Measurements from ENCODE around the gene RNF2.
"Not testable (repeated sequence)": the region's sequence is repeated elsewhere in the genome, so short reads cannot be mapped to it uniquely, and the experiment has no call there.

RNF2 gene

GRCh38 chr1:185050823-185051451, 5.6 kb downstream of the RNF2 start:
- no peak for DNase-seq

DNA sequence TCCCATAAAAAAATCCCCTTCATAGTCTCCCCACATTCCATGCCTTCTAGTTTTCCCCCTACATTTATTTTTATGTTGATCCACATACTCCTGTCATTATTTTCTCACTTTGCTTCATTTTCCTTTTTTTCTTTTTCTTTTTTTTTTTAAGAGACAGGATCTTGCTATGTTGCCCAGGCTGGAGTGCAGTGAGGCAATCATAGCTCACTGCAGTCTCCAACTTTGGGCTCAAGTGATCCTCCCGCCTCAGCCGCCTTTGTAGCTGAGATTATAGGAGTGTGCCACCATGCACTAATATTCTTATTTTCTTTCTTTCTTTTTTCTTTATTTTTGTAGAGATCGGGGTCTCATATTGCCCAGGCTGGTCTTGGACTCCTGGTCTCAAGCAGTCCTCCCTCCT, 7.8 kb downstream of the RNF2 start:
- DNase-seq, result no peak

DNA sequence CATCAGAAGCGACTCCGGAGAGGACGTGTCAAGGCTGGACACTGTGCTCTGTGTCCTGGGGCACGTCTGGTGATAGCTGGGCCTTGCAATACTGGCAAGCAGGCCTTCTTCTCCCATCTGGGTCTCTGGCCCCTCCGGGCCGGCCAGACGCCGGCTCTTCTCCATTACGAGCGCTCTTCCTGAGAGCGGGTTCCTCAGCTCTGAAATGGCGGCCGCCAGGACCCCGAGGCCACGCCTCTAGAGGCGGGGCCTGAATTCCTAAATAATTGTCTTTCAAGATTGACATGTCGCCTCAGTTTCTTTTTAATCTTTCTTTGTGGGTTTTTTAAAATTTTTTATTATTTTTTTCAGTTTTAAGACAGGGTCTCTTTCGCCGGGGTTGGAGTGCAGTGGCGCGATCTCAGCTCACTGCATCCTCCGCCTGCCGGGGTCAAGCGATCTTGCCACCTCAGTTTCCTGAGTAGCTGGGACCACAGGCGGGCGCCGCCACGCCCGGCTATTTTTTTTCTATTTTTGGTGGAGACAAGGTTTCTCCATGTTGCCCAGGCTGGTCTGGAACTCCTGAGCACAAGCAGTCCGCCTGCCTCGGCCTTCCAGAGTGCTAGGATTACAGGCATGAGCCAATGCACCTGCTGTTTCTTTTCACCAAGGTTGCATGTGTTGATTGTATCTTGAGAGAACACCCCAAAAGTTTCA, 9.2 kb downstream of the RNF2 start:
- DNase-seq, result no peak

DNA sequence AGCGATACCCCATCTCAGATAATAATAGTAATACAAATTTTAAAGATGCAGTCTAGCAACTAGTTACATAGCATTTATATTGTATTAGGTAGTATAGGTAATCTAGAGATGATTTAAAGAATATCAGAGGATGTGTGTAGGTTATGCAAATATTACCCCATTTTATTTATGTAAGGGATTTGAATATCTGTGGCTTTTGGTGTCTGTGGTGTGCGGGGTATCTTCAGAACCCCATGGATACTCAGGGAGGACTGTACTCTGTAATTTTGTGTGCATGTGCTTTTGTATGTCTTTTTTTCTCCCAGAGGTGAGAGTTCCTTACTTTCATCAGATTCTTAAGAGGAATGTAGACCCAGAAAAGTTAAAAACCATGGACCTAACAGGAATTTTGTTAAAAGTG, 12.8 kb downstream of the RNF2 start:
- DNase-seq, result no peak

DNA sequence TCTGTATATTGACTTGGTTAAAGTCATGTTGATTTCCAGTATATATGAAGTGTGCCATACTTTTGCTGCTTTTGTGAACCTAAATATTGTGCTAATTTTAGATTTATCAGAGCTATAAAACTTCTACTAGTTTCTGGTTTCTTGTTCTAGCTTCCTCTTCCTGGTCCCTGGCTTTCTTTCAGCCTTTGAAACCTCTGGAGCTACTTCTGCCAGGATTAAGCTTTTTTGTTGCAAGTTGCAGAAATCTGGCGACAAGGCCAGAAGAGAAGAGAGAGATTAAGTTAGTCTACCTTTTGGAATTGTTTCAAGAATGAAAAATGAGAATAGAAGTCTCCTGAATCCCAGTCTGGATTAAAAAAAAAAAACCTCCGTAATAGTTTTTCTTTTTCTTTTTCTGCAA, 13.5 kb downstream of the RNF2 start:
- DNase-seq, result no peak

DNA sequence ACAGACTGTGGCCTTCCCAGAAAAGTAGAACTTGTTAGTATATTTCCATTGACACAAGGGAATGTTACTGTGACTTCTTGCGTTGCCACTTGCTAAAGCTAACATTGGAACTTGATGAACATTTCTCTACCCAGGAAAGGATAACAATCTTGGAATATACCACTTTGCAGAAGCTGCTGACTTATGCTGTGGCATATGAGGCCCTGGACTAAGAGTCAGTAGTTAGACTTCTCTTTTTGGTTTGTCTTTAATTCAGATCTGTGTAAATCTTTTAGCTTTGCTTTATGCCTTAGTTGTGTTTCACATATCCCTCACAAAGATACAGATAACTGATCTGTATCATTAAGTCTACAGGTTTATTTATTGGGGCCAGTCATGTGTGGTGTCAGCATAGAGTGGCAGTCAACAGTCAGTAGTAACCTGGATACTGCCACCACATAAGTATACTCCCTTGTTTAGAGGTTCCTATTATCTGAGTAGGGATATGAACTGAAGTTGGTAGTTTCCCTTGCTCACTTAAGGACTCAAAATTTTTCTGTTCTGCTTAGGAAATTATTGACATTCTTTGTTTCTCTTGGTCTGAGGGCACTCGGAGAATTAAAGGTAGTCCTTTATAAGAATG, 14.7 kb downstream of the RNF2 start:
- DNase-seq, result no peak

- no peak for DNase-seq
Measured at GRCh38 chr1:185062710-185063370, 17.5 kb downstream of the RNF2 start.

GRCh38 chr1:185063719-185064118, 18.4 kb downstream of the RNF2 start:
- DNase-seq, result no peak

GRCh38 chr1:185065006-185065405, 19.6 kb downstream of the RNF2 start:
- not testable (repeated sequence) for DNase-seq

GRCh38 chr1:185066181-185066580, 20.8 kb downstream of the RNF2 start:
- no peak for DNase-seq

DNA sequence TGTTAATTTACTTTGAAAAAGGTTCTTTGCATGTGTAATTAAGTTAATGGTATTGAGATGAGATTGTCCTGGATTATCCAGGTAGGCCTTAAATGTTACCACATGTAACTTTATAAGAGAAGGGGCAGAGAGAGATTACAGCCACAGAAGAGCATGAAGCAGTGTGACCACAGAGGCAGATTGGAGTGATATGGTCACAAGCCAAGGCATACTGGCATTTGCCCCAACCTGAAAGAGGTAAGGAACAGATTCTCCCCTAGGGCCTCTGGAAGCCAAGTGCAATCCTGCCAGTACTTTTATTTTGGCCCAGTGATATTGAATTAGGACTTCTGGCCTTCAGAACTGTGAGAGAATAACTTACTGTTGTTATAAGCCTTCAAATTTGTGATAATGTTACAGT, 23.0 kb downstream of the RNF2 start:
- DNase-seq, result no peak

GRCh38 chr1:185069202-185069772, 23.9 kb downstream of the RNF2 start:
- DNase-seq, result no peak

- DNase-seq, result no peak
Measured at GRCh38 chr1:185070051-185070450, 24.7 kb downstream of the RNF2 start.

- no peak for DNase-seq
Measured at GRCh38 chr1:185073725-185074124, 28.4 kb downstream of the RNF2 start.

DNA sequence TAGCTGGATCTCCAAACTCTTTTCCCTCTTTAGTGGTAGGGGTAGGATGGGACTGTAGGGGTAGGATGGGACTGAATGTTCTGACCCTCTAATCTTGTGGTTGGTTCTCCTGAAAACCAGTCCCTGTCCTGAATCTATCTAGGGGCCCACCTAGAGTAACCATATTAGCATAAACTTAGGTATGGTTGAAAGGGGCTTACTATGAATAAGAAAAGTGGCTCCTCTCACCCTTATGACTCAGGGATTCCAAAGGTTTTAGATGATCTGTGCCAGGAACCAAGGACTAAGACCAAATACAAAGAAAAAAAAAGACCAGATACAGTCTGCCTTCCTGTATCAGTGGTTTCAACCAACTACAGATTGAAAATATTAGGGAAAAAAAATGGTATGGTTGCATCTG, 28.9 kb downstream of the RNF2 start:
- DNase-seq, result no peak

DNA sequence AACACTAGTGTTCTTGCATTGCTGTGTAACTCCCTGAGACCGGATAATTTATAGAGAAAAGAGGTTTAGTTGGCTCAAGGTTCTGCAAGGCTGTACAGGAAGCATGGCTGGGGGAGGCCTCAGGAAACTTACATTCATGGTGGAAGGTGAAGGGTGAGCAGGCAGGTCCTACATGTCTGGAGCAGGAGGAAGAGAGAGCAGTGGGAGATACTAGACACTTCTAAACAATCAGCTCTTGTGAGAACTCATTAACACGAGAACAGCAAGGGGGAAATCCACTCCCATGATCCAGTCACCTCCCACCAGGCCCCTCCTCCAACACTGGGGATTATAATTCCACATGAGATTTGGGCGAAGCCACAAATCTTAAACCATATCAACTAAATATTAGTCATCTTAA, 30.1 kb downstream of the RNF2 start:
- no peak for DNase-seq

GRCh38 chr1:185077374-185077773, 32.0 kb downstream of the RNF2 start:
- no peak for DNase-seq

DNA sequence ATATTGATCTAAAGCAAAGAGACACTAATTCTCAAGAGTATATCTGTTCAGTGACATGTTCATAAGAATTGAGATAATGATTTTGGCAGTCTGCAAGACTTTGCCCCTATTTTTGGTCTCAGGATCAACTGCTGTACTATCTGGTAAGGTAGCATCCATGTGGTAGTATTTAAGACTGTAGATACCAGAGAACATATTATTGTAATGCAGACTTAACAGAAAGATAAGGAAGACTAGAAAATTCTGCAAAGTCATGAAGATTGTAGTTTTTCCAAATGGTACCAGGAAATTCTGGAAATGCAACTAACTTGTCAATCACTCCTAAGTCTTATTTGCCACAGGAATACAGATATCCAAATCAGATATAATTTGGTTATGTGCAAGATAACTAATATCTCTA, 35.1 kb downstream of the RNF2 start:
- no peak for DNase-seq

- no peak for DNase-seq
Measured at GRCh38 chr1:185083818-185084217, 38.5 kb downstream of the RNF2 start.

- DNase-seq, result no peak
Measured at GRCh38 chr1:185087101-185087500, 41.7 kb downstream of the RNF2 start.

DNA sequence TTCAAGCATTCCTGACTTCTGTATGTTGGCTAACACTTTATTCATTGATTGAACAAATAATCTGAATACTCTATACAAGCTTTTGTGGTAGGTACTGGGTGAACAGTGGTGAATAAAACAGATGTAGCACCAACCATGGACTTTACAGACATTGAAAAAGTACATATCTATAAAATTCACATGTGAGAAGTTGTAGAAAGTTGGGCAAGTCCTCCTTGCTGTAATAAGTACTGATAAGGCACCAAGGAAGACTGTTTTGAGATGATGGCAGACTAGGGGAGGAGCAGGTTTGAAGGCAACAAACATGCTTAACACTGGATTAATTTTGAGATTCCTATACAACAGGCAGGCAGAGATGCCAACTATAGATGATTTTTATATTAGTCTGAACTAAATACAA, 42.4 kb downstream of the RNF2 start:
- no peak for DNase-seq

DNA sequence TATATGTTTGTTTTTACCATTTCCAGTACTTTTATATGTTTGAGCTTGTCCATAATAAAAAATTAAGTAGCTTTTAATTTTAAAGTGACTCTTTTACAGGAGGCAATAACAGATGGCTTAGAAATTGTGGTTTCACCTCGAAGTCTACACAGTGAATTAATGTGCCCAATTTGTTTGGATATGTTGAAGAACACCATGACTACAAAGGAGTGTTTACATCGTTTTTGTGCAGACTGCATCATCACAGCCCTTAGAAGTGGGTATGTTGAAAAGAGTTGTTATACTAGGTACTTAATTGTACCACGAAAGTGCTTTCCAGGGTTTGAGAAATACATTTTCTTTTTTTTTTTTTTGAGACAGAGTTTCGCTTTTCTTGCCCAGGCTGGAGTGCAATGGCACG, 46.1 kb downstream of the RNF2 start:
- DNase-seq, result no peak

DNA sequence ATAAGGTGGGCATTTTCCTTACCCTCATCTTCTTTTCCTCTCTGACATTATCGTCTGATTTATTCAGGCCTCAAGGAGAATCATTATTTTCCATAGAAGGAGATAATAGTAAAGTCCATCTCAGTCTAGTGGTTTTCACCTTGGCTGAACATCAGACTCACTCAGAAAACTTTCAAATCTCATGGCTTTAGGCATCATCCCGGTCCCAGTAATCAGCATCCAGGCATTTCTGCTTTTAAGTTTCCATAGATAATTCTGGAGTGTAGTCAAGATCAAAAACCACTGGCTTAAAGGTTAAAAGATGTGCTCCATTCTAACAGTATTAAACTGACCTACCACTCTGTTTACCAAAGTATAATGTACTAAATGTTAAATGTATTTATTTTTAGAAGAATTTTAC, 49.4 kb downstream of the RNF2 start:
- no peak for DNase-seq

DNA sequence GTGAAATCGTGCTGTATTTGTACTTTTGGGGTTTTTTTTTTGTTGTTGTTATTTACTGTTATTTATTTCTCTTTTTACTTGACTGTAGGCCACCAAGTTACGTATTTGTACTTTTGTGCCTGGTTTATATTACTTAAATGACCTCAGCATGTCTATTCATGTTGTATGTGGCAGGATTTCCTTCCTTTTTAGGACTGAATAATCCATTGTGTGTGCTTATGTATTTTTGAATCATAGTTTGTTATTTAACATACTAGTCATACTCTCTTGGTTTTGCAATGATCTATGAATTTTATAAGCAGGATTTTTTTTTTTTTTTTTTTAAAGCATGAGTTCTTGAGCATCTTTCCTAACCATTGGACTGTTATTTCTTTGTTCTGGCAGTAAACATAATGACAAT, 51.2 kb downstream of the RNF2 start:
- DNase-seq, result no peak
